ENCODE results near the gene GLCE.

The GLCE gene

DNA sequence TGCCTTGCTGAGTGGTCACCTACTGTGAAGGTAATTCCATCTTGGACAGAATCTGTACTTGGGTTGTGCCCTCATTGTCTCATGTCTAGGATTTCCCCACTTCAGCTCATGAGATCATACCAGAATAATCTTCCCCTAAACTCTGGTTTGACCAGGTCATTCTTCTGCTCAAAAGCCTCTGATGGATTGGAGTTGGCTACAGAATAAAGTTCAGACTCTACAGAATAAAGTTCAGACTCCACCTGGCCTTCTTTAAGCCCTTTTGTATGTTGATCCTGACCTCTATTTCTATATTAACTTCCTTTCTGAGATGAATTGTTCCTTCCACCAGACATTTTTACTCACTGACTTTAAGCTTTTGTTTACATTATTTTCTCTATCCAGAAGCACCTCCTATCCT lies 6.4 kb upstream of the GLCE start:
- no peaks in the 10 kb centered on the region for H3K9me3 ChIP-seq (ENCODE audit: insufficient read depth, low read depth, low read length)
- H3K36me3 ChIP-seq (ENCODE audit: control insufficient read depth in 1 of 2, insufficient read depth in 2 of 2, low read length in 2 of 2), result no peaks in the 10 kb centered on the region
- no peak overlapping the region for H2AFZ ChIP-seq (ENCODE audit: insufficient read depth, low read length, poor library complexity)

DNA sequence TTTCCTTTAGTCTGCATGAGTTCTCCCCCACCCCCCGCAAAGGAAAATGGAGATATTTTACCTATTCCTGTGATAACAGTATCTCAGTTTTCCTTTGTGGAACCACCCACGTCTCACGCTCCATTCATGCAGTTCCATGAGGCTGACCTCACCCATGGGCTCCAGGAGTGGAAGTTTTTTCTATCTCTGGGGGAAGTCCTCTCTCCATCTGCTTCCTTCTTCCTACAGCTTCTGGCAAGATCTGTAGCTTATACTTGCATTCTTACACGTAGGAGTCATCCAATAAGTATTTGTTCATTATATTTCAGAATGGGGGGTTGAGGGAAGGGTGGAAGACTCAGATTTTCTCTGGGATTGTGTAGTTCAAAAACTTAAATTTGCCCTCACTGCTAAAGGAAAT lies 5.8 kb upstream of the GLCE start:
- H3K9me3 ChIP-seq (ENCODE audit: insufficient read depth, low read depth, low read length), result no peaks in the 10 kb centered on the region
- no peaks in the 10 kb centered on the region for H3K4me1 ChIP-seq (ENCODE audit: control insufficient read depth in 1 of 2, insufficient read depth in 2 of 2, low read length in 2 of 2)
- no peak overlapping the region for H3K27ac ChIP-seq (ENCODE audit: low read depth, low read length)
- H2BK5ac ChIP-seq (ENCODE audit: low read depth, low read length, poor library complexity), result no peak overlapping the region
- no peak overlapping the region for H3K4me2 ChIP-seq (ENCODE audit: low read length)
- no peaks in the 10 kb centered on the region for H3K36me3 ChIP-seq (ENCODE audit: control insufficient read depth in 1 of 2, insufficient read depth in 2 of 2, low read length in 2 of 2)
- no peak overlapping the region for H4K8ac ChIP-seq (ENCODE audit: low read depth, low read length)
- H3K14ac ChIP-seq (ENCODE audit: low read length), result no peak overlapping the region
- no peak overlapping the region for H3K9ac ChIP-seq (ENCODE audit: low read length)
- no peak overlapping the region for H2AFZ ChIP-seq (ENCODE audit: insufficient read depth, low read length, poor library complexity)
- no peak overlapping the region for H4K12ac ChIP-seq (ENCODE audit: low read depth, low read length)
- H3K79me1 ChIP-seq (ENCODE audit: low read length), result no peaks in the 10 kb centered on the region
- H3K18ac ChIP-seq (ENCODE audit: low read length), result no peak overlapping the region
- whole genome bisulfite sequencing (ENCODE audit: extremely low coverage, insufficient coverage, insufficient read length), result no CpG with 5 or more reads among the region's 4 CpGs
- no peak overlapping the region for H2BK120ac ChIP-seq (ENCODE audit: insufficient read depth, low read length, poor library complexity)
- H3K23ac ChIP-seq (ENCODE audit: low read length), result no peak overlapping the region
- no peak overlapping the region for H4K91ac ChIP-seq (ENCODE audit: low read depth, low read length)
- H3K4ac ChIP-seq (ENCODE audit: low read depth, low read length), result no peak overlapping the region
- H3K4me3 ChIP-seq (ENCODE audit: low read depth, low read length), result no peak overlapping the region
- no peak overlapping the region for H2BK12ac ChIP-seq (ENCODE audit: low read length)
- no peaks in the 10 kb centered on the region for H3K79me2 ChIP-seq (ENCODE audit: control insufficient read depth, insufficient read depth, low read length, poor library complexity)
- H3K27me3 ChIP-seq (ENCODE audit: insufficient read depth, low read length), result no peaks in the 10 kb centered on the region
- peak in 1 of 2 donors; percentile 38 for DNase-seq
- H2AK5ac ChIP-seq (ENCODE audit: low read length), result no peak overlapping the region

More for the DNA sequence above, 6.4 kb upstream of the GLCE start:
- no peak overlapping the region for H3K4me2 ChIP-seq (ENCODE audit: low read length)
- no peak overlapping the region for H4K12ac ChIP-seq (ENCODE audit: low read depth, low read length)
- H3K4ac ChIP-seq (ENCODE audit: low read depth, low read length), result no peak overlapping the region
- no peak overlapping the region for H2BK120ac ChIP-seq (ENCODE audit: insufficient read depth, low read length, poor library complexity)
- no peak overlapping the region for H3K9ac ChIP-seq (ENCODE audit: low read length)
- DNase-seq, result peak in 1 of 2 donors; percentile 45
- H3K18ac ChIP-seq (ENCODE audit: low read length), result no peak overlapping the region
- no peak overlapping the region for H3K23ac ChIP-seq (ENCODE audit: low read length)
- H3K79me2 ChIP-seq (ENCODE audit: control insufficient read depth, insufficient read depth, low read length, poor library complexity), result no peaks in the 10 kb centered on the region
- no peak overlapping the region for H3K4me3 ChIP-seq (ENCODE audit: low read depth, low read length)
- H3K79me1 ChIP-seq (ENCODE audit: low read length), result no peaks in the 10 kb centered on the region
- H3K14ac ChIP-seq (ENCODE audit: low read length), result no peak overlapping the region
- no peaks in the 10 kb centered on the region for H3K27me3 ChIP-seq (ENCODE audit: insufficient read depth, low read length)
- no peak overlapping the region for H4K91ac ChIP-seq (ENCODE audit: low read depth, low read length)
- H2BK12ac ChIP-seq (ENCODE audit: low read length), result no peak overlapping the region
- no peaks in the 10 kb centered on the region for H3K4me1 ChIP-seq (ENCODE audit: control insufficient read depth in 1 of 2, insufficient read depth in 2 of 2, low read length in 2 of 2)
- H2BK5ac ChIP-seq (ENCODE audit: low read depth, low read length, poor library complexity), result no peak overlapping the region
- no peak overlapping the region for H2AK5ac ChIP-seq (ENCODE audit: low read length)
- no peak overlapping the region for H4K8ac ChIP-seq (ENCODE audit: low read depth, low read length)
- H3K27ac ChIP-seq (ENCODE audit: low read depth, low read length), result no peak overlapping the region

DNA sequence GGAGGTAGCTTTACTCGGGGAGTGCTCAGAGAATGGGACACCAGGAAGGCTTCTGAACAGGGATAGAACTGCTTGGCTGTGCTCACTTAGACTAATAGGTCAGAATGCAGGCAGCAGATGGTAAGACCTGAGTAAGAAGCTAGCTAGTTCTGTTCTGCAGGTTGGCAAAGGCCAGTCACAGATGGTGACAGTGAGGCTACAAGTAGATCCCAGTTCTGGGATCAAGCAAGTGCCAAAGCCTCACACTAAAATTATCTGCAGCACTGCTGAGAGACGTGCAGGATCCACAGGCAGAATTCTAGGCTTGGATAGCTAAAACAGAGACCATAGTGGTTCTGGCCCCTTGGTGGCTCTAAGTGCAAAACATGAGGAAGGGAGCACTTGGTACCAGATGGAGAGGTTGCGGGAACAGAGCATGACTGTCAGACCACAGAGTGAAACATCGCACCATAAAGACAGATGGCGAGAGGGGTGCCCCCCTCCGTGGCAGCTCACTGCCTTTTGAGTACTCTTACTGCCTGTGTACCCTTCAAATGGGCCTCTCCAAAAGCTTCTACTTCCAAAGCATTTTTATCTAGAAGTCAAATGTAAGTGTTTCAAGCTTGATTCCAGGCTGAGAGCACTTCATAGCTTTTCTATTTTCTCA lies 3.6 kb upstream of the GLCE start:
- Histone ChIP-seq H3K27ac (ENCODE audit: low read depth, low read length) (no peak overlapping the region), H3K79me2 (ENCODE audit: control insufficient read depth, insufficient read depth, low read length, poor library complexity) (peaks cover 9% of the 10 kb centered on the region), H4K91ac (ENCODE audit: low read depth, low read length) (no peak overlapping the region), H3K4me1 (ENCODE audit: control insufficient read depth in 1 of 2, insufficient read depth in 2 of 2, low read length in 2 of 2) (no peaks in the 10 kb centered on the region), H4K8ac (ENCODE audit: low read depth, low read length) (no peak overlapping the region), H3K36me3 (ENCODE audit: control insufficient read depth in 1 of 2, insufficient read depth in 2 of 2, low read length in 2 of 2) (no peaks in the 10 kb centered on the region), H2AFZ (ENCODE audit: insufficient read depth, low read length, poor library complexity) (no peak overlapping the region), H3K9ac (ENCODE audit: low read length) (no peak overlapping the region), H4K12ac (ENCODE audit: low read depth, low read length) (no peak overlapping the region), H3K4ac (ENCODE audit: low read depth, low read length) (no peak overlapping the region), H3K79me1 (ENCODE audit: low read length) (peaks cover 11% of the 10 kb centered on the region), H2BK120ac (ENCODE audit: insufficient read depth, low read length, poor library complexity) (no peak overlapping the region), H3K18ac (ENCODE audit: low read length) (no peak overlapping the region), H3K9me3 (ENCODE audit: insufficient read depth, low read depth, low read length) (no peaks in the 10 kb centered on the region), H2BK12ac (ENCODE audit: low read length) (no peak overlapping the region), H2BK5ac (ENCODE audit: low read depth, low read length, poor library complexity) (no peak overlapping the region), H3K4me3 (ENCODE audit: low read depth, low read length) (no peak overlapping the region), H3K4me2 (ENCODE audit: low read length) (no peak overlapping the region), H3K23ac (ENCODE audit: low read length) (no peak overlapping the region), H2AK5ac (ENCODE audit: low read length) (no peak overlapping the region), H3K14ac (ENCODE audit: low read length) (no peak overlapping the region), H3K27me3 (ENCODE audit: insufficient read depth, low read length) (no peaks in the 10 kb centered on the region)
- DNase-seq, result no peak
- WGBS (ENCODE audit: extremely low coverage, insufficient coverage, insufficient read length), result no CpG with 5 or more reads among the region's 6 CpGs

DNA sequence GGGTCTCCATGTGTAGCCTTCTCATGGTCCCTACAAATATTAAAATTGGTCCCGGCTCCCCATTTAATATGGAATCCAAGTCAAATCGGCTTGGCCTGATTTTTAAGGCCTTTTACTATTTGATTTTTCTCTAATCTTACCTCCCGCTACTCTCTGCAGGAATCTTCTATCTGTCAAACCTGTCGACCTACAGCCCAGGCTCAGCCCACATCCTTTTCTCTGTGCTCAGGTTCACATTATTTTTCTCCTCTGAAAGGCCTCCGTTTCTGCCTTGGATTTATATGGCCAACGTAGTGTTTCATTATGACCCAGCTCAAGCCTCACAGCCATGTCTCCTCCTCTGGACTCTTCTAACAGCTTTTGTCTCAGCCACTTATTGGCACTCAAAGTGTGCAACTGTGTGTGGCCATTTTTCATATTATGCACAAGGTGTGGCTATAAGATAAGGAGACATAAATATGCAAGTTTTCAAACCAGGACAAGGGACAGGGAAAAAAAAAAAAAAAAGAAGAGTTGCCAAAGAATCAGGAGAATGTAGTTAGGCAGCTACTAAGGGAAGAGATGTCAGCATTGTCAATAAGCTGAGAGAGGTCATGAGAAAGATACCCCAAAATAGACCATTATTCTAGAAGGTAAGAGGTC lies 2.1 kb upstream of the GLCE start:
- H3K36me3 ChIP-seq (ENCODE audit: control insufficient read depth in 1 of 2, insufficient read depth in 2 of 2, low read length in 2 of 2), result no peaks in the 10 kb centered on the region
- no peak overlapping the region for H2AFZ ChIP-seq (ENCODE audit: insufficient read depth, low read length, poor library complexity)
- H3K27me3 ChIP-seq (ENCODE audit: insufficient read depth, low read length), result no peaks in the 10 kb centered on the region
- no CpG with 5 or more reads among the region's 6 CpGs for WGBS (ENCODE audit: extremely low coverage, insufficient coverage, insufficient read length)
- H3K4ac ChIP-seq (ENCODE audit: low read depth, low read length), result no peak overlapping the region
- DNase-seq, result peak in 1 of 2 donors; percentile 52
- H2BK12ac ChIP-seq (ENCODE audit: low read length), result no peak overlapping the region
- no peaks in the 10 kb centered on the region for H3K9me3 ChIP-seq (ENCODE audit: insufficient read depth, low read depth, low read length)
- no peak overlapping the region for H4K12ac ChIP-seq (ENCODE audit: low read depth, low read length)
- H3K4me1 ChIP-seq (ENCODE audit: control insufficient read depth in 1 of 2, insufficient read depth in 2 of 2, low read length in 2 of 2), result no peaks in the 10 kb centered on the region
- no peak overlapping the region for H4K8ac ChIP-seq (ENCODE audit: low read depth, low read length)
- no peak overlapping the region for H3K4me2 ChIP-seq (ENCODE audit: low read length)
- H2BK120ac ChIP-seq (ENCODE audit: insufficient read depth, low read length, poor library complexity), result no peak overlapping the region
- no peak overlapping the region for H2BK5ac ChIP-seq (ENCODE audit: low read depth, low read length, poor library complexity)
- H3K18ac ChIP-seq (ENCODE audit: low read length), result no peak overlapping the region
- H3K27ac ChIP-seq (ENCODE audit: low read depth, low read length), result no peak overlapping the region
- H3K23ac ChIP-seq (ENCODE audit: low read length), result no peak overlapping the region
- peaks cover 11% of the 10 kb centered on the region for H3K79me1 ChIP-seq (ENCODE audit: low read length)
- H2AK5ac ChIP-seq (ENCODE audit: low read length), result no peak overlapping the region
- no peak overlapping the region for H4K91ac ChIP-seq (ENCODE audit: low read depth, low read length)
- H3K4me3 ChIP-seq (ENCODE audit: low read depth, low read length), result no peak overlapping the region
- H3K9ac ChIP-seq (ENCODE audit: low read length), result no peak overlapping the region
- no peak overlapping the region for H3K14ac ChIP-seq (ENCODE audit: low read length)
- H3K79me2 ChIP-seq (ENCODE audit: control insufficient read depth, insufficient read depth, low read length, poor library complexity), result peaks cover 9% of the 10 kb centered on the region
